ENCODE measurements around the gene LRRC8A.
A peak's percentile ranks its signal among the peaks of the same experiment; 100 is the strongest.

The LRRC8A gene

GRCh38 chr9:128887914-128888350 is 6.0 kb downstream of the LRRC8A start:
- H3K27ac ChIP-seq = peak overlapping the region in 1 of 2 donors; percentile 60
- no peak for DNase-seq (ENCODE audit: low spot score)
- no peak for TF ChIP-seq CTCF (IDR thresholded peaks at IDR 0.05)
- H3K4me3 ChIP-seq = no peak overlapping the region

GRCh38 chr9:128891321-128892220 is 9.6 kb downstream of the LRRC8A start:
- DNase-seq (ENCODE audit: low spot score) = no peak
- H3K27ac ChIP-seq = peak overlapping the region; percentile 83 to 94
- TF ChIP-seq CTCF (IDR thresholded peaks at IDR 0.05) = no peak
- peak overlapping the region; percentile 60 for H3K4me3 ChIP-seq

GRCh38 chr9:128892221-128892921 is 10.4 kb downstream of the LRRC8A start:
- peak overlapping the region; percentile 83 to 94 for H3K27ac ChIP-seq
- H3K4me3 ChIP-seq = peak overlapping the region; percentile 60
- TF ChIP-seq CTCF (IDR thresholded peaks at IDR 0.05) = no peak
- DNase-seq (ENCODE audit: low spot score) = peak; percentile 96

- H3K4me3 ChIP-seq = no peak overlapping the region
- peak overlapping the region; percentile 83 to 94 for H3K27ac ChIP-seq
- no peak for TF ChIP-seq CTCF (IDR thresholded peaks at IDR 0.05)
- no peak for DNase-seq (ENCODE audit: low spot score)
Measured at GRCh38 chr9:128893354-128893753, 11.4 kb downstream of the LRRC8A start.

- no peak overlapping the region for H3K4me3 ChIP-seq
- no peak overlapping the region for H3K27ac ChIP-seq
- DNase-seq (ENCODE audit: low spot score) = no peak
- TF ChIP-seq CTCF (IDR thresholded peaks at IDR 0.05) = no peak
Measured at GRCh38 chr9:128894764-128895163, 12.8 kb downstream of the LRRC8A start.

- H3K27ac ChIP-seq = peak overlapping the region in 1 of 2 donors; percentile 18
- no peak overlapping the region for H3K4me3 ChIP-seq
- DNase-seq (ENCODE audit: low spot score) = no peak
- TF ChIP-seq CTCF (IDR thresholded peaks at IDR 0.05) = no peak
Measured at GRCh38 chr9:128895556-128895955, 13.6 kb downstream of the LRRC8A start.
